Osteoblast (primary cell): ENCODE data around the gene FBXL4. TPM values are rescaled to one million over a fixed set of nuclear protein-coding genes. Genes with fewer than 3 reads are reported as not detected.
"Not testable (repeated sequence)": the region's sequence is repeated elsewhere in the genome, so short reads cannot be mapped to it uniquely, and the experiment has no call there.

Experiments
- DNase-seq: peaks from one replicate; pipeline ENCODE4 v3.0.0; 2011; ENCODE audit warnings: low spot score, mixed read lengths; ENCODE audit not compliant: insufficient read length; ENCODE audit errors: missing footprints
- H2AFZ ChIP-seq: 2 replicates; pipeline ENCODE4 v1.6.0; 2011; ENCODE audit warnings: mild to moderate bottlenecking, low read length
- H3K27ac ChIP-seq: 2 replicates; pipeline ENCODE4 v1.5.1; 2011; ENCODE audit warnings: mild to moderate bottlenecking, low read depth, low read length, moderate library complexity
- H3K27me3 ChIP-seq: 2 replicates; pipeline ENCODE4 v1.6.0; 2012; ENCODE audit warnings: mild to moderate bottlenecking, control low read depth, inconsistent platforms, low read length, moderate library complexity; ENCODE audit not compliant: insufficient read depth
- H3K36me3 ChIP-seq: 2 replicates; pipeline ENCODE4 v1.5.1; 2011; ENCODE audit warnings: mild to moderate bottlenecking, low read length, control low read depth, moderate library complexity; ENCODE audit not compliant: insufficient read depth
- H3K4me1 ChIP-seq: 2 replicates; pipeline ENCODE4 v1.5.1; 2011; ENCODE audit warnings: mild to moderate bottlenecking, low read length, control low read depth, moderate library complexity; ENCODE audit not compliant: insufficient read depth
- H3K4me2 ChIP-seq: 2 replicates; pipeline ENCODE4 v1.6.0; 2011; ENCODE audit warnings: mild to moderate bottlenecking, low read length; ENCODE audit not compliant: insufficient read depth
- H3K4me3 ChIP-seq: fragments of 200-600 bp; sonication (generic); 3 replicates; pipeline ENCODE4 v1.5.1; 2012; ENCODE audit warnings: mild to moderate bottlenecking, low read length, inconsistent platforms; ENCODE audit not compliant: insufficient read depth
- H3K79me2 ChIP-seq: 2 replicates; pipeline ENCODE4 v1.6.0; 2012; ENCODE audit warnings: mild to moderate bottlenecking, low read length, control low read depth, inconsistent platforms; ENCODE audit not compliant: insufficient read depth
- H3K9me3 ChIP-seq: 2 replicates; pipeline ENCODE4 v1.5.1; 2011; ENCODE audit warnings: low read depth, low read length, control low read depth
- H4K20me1 ChIP-seq: 2 replicates; pipeline ENCODE4 v1.6.0; 2012; ENCODE audit warnings: mild to moderate bottlenecking, low read length, control low read depth; ENCODE audit not compliant: insufficient read depth
- total RNA-seq: library from RNA; depleted of rRNA; stranded (reverse); fragments of >200 nt; gene quantifications from 2 replicates; pipeline ENCODE4 v1.2.3, GENCODE V29; 2012
- TF ChIP-seq, protein P1 (sequence below): IDR thresholded peaks from 2 replicates; pipeline ENCODE4 v1.5.1; 2011; ENCODE audit warnings: mild to moderate bottlenecking, low read depth, low read length, moderate library complexity; ENCODE audit errors: extremely low read depth

The FBXL4 gene
- total RNA-seq, 1 donor = 18.8 TPM

DNA sequence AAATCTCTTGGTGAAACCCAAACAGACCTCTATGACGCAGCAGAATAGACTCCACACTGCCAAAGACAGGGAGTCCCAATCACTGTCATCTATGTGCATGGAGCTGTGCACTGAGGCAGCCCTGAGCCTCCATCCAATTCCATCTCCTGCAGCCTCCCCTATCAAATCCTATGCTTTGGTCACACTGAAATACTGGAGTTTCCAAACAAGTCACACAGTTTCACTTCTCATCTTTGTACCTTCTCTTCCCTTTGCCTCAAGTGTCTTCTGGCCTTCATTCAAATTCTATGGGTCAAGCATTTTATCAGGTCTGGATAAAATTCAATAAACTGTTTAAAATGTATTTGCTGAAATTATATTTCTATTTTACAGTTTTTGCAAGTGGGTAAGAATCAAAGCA lies 38.5 kb downstream of the FBXL4 start:
- Histone ChIP-seq H3K9me3 (no peaks in the 10 kb centered on the region), H2AFZ (no peak overlapping the region), H3K4me3 (no peak overlapping the region), H3K27me3 (no peaks in the 10 kb centered on the region), H3K4me2 (no peak overlapping the region), H3K36me3 (no peaks in the 10 kb centered on the region), H3K79me2 (no peaks in the 10 kb centered on the region), H3K4me1 (no peaks in the 10 kb centered on the region), H4K20me1 (no peaks in the 10 kb centered on the region), H3K27ac (no peak overlapping the region)
- TF ChIP-seq, protein P1, sequence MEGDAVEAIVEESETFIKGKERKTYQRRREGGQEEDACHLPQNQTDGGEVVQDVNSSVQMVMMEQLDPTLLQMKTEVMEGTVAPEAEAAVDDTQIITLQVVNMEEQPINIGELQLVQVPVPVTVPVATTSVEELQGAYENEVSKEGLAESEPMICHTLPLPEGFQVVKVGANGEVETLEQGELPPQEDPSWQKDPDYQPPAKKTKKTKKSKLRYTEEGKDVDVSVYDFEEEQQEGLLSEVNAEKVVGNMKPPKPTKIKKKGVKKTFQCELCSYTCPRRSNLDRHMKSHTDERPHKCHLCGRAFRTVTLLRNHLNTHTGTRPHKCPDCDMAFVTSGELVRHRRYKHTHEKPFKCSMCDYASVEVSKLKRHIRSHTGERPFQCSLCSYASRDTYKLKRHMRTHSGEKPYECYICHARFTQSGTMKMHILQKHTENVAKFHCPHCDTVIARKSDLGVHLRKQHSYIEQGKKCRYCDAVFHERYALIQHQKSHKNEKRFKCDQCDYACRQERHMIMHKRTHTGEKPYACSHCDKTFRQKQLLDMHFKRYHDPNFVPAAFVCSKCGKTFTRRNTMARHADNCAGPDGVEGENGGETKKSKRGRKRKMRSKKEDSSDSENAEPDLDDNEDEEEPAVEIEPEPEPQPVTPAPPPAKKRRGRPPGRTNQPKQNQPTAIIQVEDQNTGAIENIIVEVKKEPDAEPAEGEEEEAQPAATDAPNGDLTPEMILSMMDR = no peak
- no peak for DNase-seq

DNA sequence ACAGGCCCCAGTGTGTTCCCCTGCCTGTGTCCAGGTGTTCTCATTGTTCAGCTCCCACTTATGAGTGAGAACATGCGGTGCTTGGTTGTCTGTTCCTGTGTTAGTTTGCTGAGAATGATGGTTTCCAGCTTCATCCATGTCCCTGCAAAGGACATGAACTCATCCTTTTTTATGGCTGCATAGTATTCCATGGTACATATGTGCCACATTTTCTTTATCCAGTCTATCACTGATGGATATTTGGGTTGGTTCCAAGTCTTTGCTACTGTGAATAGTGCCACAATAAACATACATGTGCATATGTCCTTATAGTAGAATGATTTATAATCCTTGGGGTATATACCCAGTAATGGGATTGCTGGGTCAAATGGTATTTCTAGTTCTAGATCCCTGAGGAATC lies 41.4 kb downstream of the FBXL4 start:
- H3K4me1 ChIP-seq, DNase-seq, H4K20me1 ChIP-seq, H3K9me3 ChIP-seq, H3K4me3 ChIP-seq, H3K36me3 ChIP-seq, H3K79me2 ChIP-seq, H3K4me2 ChIP-seq, H3K27me3 ChIP-seq, H2AFZ ChIP-seq, H3K27ac ChIP-seq: not testable (repeated sequence)

- Histone ChIP-seq H3K36me3 (peaks cover 5% of the 10 kb centered on the region), H3K4me1 (no peaks in the 10 kb centered on the region), H4K20me1 (peaks cover 3% of the 10 kb centered on the region)
These were observed 42.0 kb downstream of the FBXL4 start for GRCh38 chr6:98905759-98906158.

GRCh38 chr6:98904096-98904495 lies 43.6 kb downstream of the FBXL4 start:
- no peak for DNase-seq
- no peaks in the 10 kb centered on the region for H3K4me1 ChIP-seq
- H2AFZ ChIP-seq = no peak overlapping the region
- H3K9me3 ChIP-seq = no peaks in the 10 kb centered on the region
- H3K36me3 ChIP-seq = peaks cover 5% of the 10 kb centered on the region
- TF ChIP-seq, protein P1 = no peak
- H4K20me1 ChIP-seq = peaks cover 3% of the 10 kb centered on the region
- no peak overlapping the region for H3K4me3 ChIP-seq
- H3K79me2 ChIP-seq = no peaks in the 10 kb centered on the region
- H3K27ac ChIP-seq = no peak overlapping the region
- no peaks in the 10 kb centered on the region for H3K27me3 ChIP-seq
- H3K4me2 ChIP-seq = no peak overlapping the region

More at GRCh38 chr6:98905759-98906158, 42.0 kb downstream of the FBXL4 start:
- Histone ChIP-seq H3K79me2 (no peaks in the 10 kb centered on the region), H3K27me3 (no peaks in the 10 kb centered on the region), H3K27ac (no peak overlapping the region), H2AFZ (no peak overlapping the region), H3K4me3 (no peak overlapping the region), H3K9me3 (no peaks in the 10 kb centered on the region), H3K4me2 (no peak overlapping the region)
- TF ChIP-seq, protein P1 = no peak
- DNase-seq = no peak
